ENCODE measurements around the gene VOPP1.

Gene VOPP1

GRCh38 chr7:55468495-55468894 is 103.8 kb downstream of the VOPP1 start:
- no peak for DNase-seq (ENCODE audit: low read depth, low spot score)

DNA sequence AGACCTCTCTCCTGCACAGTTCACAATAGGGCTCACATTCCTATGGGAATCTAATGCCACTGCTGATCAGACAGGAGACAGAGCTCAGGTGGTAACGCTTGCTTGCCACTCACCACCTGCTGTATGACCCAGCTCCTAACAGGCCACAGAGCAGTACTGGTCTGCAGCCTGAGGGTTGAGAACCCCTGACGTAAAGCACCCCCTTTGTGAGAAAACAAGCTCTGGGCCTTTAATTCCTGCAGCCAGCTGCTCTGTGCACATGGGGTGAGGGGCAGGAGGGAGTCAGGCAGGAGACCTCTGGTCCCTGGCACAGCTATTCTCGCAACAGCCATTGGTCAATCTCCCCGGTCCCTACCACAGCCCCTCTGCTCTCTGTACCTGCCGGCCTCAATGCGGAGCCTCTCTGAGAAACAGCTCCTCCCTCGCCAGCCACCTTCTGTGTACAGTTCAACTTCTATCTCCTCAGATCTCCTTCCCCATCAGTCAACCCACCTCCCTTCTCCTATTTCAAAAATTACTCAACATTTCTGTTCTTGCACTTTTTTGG is 105.2 kb downstream of the VOPP1 start:
- DNase-seq (ENCODE audit: low read depth, low spot score): no peak

GRCh38 chr7:55465691-55466090 is 106.6 kb downstream of the VOPP1 start:
- no peak for DNase-seq (ENCODE audit: low read depth, low spot score)

DNA sequence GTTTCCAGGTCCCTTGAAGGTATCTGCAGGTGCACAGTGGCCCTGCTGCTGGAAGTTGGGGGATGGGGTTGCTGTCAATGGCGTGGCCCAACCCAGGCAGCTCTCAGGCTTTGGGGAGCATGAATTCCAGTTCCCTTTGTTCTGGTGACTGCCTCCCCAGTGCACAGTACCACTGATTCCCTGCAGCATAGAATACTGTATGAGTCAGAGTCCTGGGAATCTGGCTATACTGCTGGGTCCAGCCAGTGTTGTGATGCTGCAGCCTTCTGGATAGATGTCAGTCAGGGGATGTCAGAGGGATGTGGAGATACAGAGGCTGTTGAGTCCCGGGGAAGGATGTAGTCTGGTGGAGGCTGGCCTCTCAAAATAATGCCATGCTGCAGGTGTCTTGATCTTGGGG is 107.9 kb downstream of the VOPP1 start:
- no peak for DNase-seq (ENCODE audit: low read depth, low spot score)

GRCh38 chr7:55463686-55464262 is 108.5 kb downstream of the VOPP1 start:
- DNase-seq (ENCODE audit: low read depth, low spot score): no peak

DNA sequence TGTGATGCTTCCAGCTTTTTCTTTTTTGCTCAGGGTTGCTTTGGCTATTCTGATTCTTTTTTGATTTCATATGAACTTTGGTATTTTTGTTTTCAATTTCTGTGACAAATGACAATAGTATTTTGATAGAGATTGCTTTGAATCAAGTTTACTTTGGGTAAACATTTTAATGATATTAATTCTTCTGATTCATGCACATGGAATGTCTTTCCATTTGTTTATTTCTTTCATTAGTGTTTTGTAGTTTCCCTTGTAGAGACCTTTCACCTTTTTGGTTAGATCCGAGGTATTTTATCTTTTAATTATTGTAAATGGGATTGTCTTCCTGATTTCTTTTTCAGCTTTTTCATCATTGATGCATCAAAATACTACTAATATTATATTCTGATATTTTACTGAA is 114.0 kb downstream of the VOPP1 start:
- DNase-seq (ENCODE audit: low read depth, low spot score): no peak

- DNase-seq (ENCODE audit: low read depth, low spot score): no peak
Measured at GRCh38 chr7:55457801-55458200, 114.5 kb downstream of the VOPP1 start.

DNA sequence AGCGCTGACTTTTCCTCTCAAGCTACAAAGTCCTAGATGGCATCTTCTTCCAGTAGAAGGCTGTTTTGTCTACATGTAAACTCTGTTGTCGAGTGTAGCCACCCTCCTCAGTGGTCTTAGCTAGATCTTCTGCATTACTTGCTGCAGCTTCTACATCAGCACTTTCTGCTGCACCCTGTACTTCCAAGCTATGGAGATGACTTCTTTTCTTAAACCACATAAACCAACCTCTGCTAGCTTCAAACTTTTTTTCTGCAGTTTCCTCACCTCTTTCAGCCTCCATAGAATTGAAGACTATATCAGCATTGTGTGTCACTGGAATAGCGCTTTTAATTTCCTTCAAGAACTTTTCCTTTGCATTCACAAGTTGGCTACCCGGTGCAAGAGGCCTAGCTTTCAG is 119.3 kb downstream of the VOPP1 start:
- no peak for DNase-seq (ENCODE audit: low read depth, low spot score)

DNA sequence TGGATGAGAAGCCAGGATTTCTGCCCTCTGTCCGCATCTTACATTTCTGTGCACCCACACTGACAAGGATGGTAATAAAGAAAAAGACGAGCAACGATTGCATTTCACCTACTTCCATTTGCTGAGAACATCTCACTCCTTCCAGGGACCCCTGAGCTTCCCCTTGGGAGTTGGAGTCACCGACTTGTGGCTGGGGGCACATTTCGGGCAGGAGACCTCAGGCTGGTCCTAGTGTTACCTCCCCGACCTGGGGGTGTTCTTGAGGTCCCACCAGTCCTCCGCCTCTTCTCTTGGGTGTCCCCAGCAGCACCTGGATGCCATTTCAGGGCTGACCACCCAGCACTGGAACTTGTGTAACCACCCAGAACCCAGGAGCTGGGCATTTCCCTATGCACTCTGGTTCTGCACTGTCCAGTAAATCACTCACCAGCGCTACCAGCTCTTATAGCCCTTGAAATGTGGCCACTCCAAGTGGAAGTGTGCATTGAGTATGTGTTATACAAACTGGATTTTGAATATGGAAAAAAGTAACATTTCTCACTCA is 122.2 kb downstream of the VOPP1 start:
- no peak for DNase-seq (ENCODE audit: low read depth, low spot score)

GRCh38 chr7:55449205-55449991 is 122.9 kb downstream of the VOPP1 start:
- no peak for DNase-seq (ENCODE audit: low read depth, low spot score)

DNA sequence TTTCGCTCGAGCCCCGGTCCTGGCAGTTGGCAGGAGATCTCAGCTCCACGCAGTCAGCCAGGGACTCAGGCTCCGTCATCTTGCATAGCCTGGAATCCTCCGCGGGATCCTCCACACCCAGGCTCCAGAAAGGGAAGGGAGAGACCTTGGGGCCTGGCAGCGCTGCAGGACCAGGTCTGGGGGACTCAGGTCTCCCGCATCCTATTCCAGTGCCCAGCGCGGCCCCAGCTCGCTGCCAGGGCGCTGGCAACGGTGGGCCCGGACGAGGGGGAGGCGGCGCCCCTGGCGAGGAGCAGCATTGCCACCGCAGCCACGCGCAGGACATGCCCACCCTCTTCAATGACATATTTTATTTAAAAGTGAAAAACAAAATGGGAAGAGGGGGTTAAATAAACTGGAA is 123.8 kb downstream of the VOPP1 start:
- no peak for DNase-seq (ENCODE audit: low read depth, low spot score)

- no peak for DNase-seq (ENCODE audit: low read depth, low spot score)
Measured at GRCh38 chr7:55444786-55445185, 127.5 kb downstream of the VOPP1 start.

- DNase-seq (ENCODE audit: low read depth, low spot score): no peak
Measured at GRCh38 chr7:55441774-55442522, 130.4 kb downstream of the VOPP1 start.

- no peak for DNase-seq (ENCODE audit: low read depth, low spot score)
Measured at GRCh38 chr7:55441002-55441401, 131.3 kb downstream of the VOPP1 start.

DNA sequence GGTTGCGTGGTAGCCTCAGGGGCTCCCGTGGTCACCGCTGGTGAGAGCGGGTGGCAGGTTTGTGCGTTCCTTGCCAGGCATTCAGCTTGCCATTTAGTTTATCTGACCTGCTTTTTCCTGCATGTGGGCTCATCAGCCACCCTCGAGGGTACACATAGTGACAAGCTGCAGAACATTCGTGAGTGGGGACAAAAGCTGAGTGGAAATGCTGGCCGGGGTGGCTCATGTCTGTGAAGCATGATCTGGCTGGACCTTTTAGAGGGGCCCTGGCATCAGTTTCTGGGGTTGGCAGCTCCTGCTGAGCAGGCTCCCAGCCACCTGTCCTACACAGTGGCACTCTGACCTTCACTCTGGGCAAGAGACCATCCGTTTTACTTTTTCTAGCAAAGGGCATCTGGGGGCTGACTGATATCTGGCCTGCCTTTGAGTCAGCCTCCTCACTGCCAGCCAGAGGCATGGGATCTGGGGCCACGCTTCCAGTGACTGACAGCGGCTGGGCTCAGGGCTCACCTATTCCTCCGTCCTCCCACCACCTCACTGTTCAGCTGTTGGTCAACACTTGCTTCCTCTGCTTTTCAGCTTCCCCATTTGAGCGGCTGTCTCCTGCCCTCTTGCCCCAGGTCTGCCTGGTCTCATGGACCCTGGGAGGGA is 132.1 kb downstream of the VOPP1 start:
- no peak for DNase-seq (ENCODE audit: low read depth, low spot score)

- DNase-seq (ENCODE audit: low read depth, low spot score): no peak
Measured at GRCh38 chr7:55439627-55440026, 132.7 kb downstream of the VOPP1 start.

- DNase-seq (ENCODE audit: low read depth, low spot score): no peak
Measured at GRCh38 chr7:55438757-55439525, 133.4 kb downstream of the VOPP1 start.

DNA sequence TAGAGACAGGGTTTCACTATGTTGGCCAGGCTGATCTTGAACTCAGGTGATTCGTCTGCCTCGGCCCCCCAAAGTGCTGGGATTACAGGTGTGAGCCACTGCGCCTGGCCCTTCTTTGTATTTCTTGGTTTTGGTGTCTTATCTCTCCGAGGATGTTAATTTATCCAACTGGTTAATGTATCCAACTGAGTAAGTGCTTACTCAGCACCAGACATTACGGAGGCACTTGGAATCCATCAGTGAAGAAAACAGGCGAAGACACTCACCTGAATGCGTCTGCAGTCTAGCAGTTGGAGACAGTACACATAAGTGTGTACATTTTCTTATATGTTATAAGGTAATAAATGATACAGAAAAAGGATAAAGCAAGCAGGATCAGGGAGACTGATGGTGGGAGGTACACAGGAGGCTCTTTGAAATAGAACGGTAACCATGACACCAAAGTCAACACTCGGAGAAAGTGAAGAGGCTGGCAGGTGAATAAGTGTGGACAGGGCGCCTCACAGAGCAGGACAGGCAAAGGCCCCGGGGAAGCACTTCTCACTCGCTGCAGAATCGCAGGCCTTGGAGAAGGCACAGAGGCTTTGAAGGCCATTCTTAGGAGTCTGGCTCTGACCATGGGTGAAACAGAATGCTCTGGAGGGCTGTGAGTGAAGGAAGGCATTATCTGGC is 134.1 kb downstream of the VOPP1 start:
- DNase-seq (ENCODE audit: low read depth, low spot score): no peak

DNA sequence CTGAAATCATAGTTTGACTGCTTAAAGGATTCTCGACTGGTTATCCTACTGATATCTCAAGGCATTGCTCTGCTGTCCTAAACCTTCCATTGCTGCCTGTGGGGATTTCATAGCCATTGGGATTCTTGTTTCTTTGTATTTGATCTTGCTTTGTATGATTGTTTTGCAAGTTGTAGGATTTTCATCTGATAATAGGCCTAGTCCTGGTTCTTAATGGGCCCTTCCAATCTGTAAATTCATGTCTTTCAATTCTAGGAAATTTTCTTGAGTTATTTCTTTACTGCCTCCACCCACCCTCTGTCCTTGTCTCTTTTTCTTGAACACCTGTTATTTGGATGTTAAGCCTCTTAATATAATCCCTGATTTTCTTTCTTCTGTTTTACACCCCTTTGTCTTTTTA is 134.9 kb downstream of the VOPP1 start:
- no peak for DNase-seq (ENCODE audit: low read depth, low spot score)

GRCh38 chr7:55436457-55436856 is 135.8 kb downstream of the VOPP1 start:
- no peak for DNase-seq (ENCODE audit: low read depth, low spot score)
